Measurements from ENCODE around the gene VSIG10L2. TPM values are rescaled to one million over a fixed set of nuclear protein-coding genes. Genes with fewer than 3 reads are reported as not detected.
"Not testable (repeated sequence)": the region's sequence is repeated elsewhere in the genome, so short reads cannot be mapped to it uniquely, and the experiment has no call there.

VSIG10L2 gene
- total RNA-seq, 1 donor from 2014 or later = not detected

DNA sequence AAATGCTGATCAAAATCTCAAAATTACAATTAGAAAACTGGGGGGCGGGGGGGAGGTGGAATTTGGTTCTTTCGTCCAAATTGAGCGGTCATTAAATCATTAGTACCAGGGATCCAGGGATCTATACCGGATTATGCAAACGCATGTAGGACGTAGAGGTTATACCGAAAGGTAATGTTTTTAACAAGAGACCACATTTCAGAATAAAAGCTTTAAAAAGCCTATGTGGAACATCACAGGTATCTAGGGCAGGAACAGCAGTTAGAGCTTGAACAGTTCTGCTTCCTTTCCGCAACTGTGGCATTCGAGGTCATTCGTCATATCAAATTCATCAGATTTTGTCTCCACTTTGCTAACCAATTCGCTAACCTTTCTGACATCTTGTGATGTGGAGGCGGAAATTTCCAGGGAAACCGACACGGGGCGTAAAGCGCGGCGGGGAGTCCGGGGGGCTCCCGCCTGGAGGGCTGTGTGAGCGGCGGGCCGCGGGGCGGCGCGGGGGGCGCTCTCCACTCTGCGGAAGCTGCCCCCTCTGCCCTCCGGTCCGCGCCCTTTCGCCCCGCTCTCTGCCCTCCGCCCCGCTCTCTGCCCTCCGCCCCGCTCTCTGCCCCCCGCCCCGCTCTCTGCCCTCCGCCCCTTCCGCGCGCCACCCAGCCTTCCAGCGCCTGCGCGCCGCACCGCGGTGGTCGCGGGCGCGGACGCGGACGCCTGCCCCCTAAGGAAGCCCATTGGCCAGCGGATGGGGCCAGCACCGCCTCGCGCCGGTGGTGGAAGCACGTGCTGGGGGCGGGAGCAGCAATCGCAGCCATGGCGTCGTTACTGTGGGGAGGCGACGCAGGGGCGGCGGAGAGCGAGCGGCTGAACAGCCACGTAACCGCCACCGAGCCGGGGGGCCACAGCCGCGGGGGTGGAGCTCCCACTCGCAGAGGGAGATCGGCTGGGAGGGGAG lies 41.9 kb upstream of the VSIG10L2 start, which contains the start of gene DDX25:
Gene DDX25 (plus strand): TSS at position 798 of the 949 bp plus-strand sequence. CDS start 10 bp downstream, at position 808.
- ATAC-seq (peak in 1 of 2 donors; percentile 12), DNase-seq (no peak)
- Histone ChIP-seq H3K9me3 (no peaks in the 10 kb centered on the region), H3K36me3 (peaks cover 13% of the 10 kb centered on the region), H3K27me3 (ENCODE audit: low read depth) (peaks cover 32% of the 10 kb centered on the region), H3K27ac (no peak within 1 kb of the TSS), H3K4me1 (peaks cover 19% of the 10 kb centered on the region), H3K4me3 (peak within 1 kb of the TSS; percentile 73)
- intact Hi-C loops (cut with DNase I) = no loop called here
- no peak for TF ChIP-seq CTCF (IDR thresholded peaks at IDR 0.05)

DNA sequence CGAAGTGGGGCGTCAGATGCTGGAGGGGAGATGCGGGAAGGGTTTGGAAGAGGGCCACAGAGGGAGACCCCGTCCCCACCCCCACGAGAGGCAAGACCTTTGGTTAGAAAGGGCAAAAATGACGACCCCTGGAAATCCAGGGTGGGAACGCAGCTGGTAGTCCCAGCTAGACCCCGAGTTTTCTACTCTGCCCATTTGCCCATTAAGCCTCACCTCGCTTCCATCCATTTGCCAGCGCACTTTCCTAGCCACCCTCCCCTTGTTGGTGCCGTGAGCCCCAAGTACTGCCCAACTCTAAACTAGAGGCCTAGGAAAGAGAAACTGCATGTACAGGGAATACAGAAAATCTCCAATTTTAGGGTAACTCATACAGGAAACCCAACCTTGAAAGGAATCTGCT lies 41.2 kb upstream of the VSIG10L2 start:
- peaks cover 19% of the 10 kb centered on the region for H3K4me1 ChIP-seq
- H3K36me3 ChIP-seq = peaks cover 8% of the 10 kb centered on the region
- H3K4me3 ChIP-seq = peak overlapping the region; percentile 73
- DNase-seq = no peak
- peaks cover 32% of the 10 kb centered on the region for H3K27me3 ChIP-seq (ENCODE audit: low read depth)
- no peak for TF ChIP-seq CTCF (IDR thresholded peaks at IDR 0.05)
- no peaks in the 10 kb centered on the region for H3K9me3 ChIP-seq
- no peak for ATAC-seq
- H3K27ac ChIP-seq = no peak overlapping the region
- intact Hi-C loops (cut with DNase I) = no loop called here

- DNase-seq (no peak), ATAC-seq (no peak)
- peaks cover 15% of the 10 kb centered on the region for H3K27me3 ChIP-seq (ENCODE audit: low read depth)
- intact Hi-C loops (cut with DNase I) = no loop called here
- no peaks in the 10 kb centered on the region for H3K4me1 ChIP-seq
- H3K27ac ChIP-seq = no peak overlapping the region
- no peak overlapping the region for H3K4me3 ChIP-seq
- no peak for TF ChIP-seq CTCF (IDR thresholded peaks at IDR 0.05)
- no peaks in the 10 kb centered on the region for H3K9me3 ChIP-seq
- H3K36me3 ChIP-seq = no peaks in the 10 kb centered on the region
These were observed 35.5 kb upstream of the VSIG10L2 start for GRCh38 chr11:125910226-125910849.

GRCh38 chr11:125914601-125915000 lies 31.2 kb upstream of the VSIG10L2 start:
- H3K36me3 ChIP-seq; H3K4me3 ChIP-seq; H3K27me3 ChIP-seq (ENCODE audit: low read depth); H3K9me3 ChIP-seq; intact Hi-C loops (cut with DNase I); H3K4me1 ChIP-seq; DNase-seq; ATAC-seq; H3K27ac ChIP-seq: not testable (repeated sequence)

GRCh38 chr11:125916683-125917347 lies 29.0 kb upstream of the VSIG10L2 start:
- ATAC-seq = no peak
- H3K4me1 ChIP-seq = no peaks in the 10 kb centered on the region
- no peak overlapping the region for H3K27ac ChIP-seq
- intact Hi-C loops (cut with DNase I) = no loop called here
- no peak for DNase-seq
- peaks cover 4% of the 10 kb centered on the region for H3K27me3 ChIP-seq (ENCODE audit: low read depth)
- no peaks in the 10 kb centered on the region for H3K9me3 ChIP-seq
- H3K4me3 ChIP-seq = no peak overlapping the region
- H3K36me3 ChIP-seq = no peaks in the 10 kb centered on the region
- TF ChIP-seq CTCF (IDR thresholded peaks at IDR 0.05) = no peak
